ENCODE results near the gene CTNNB1.
"Not testable (repeated sequence)": the region's sequence is repeated elsewhere in the genome, so short reads cannot be mapped to it uniquely, and the experiment has no call there.

CTNNB1 gene

DNA sequence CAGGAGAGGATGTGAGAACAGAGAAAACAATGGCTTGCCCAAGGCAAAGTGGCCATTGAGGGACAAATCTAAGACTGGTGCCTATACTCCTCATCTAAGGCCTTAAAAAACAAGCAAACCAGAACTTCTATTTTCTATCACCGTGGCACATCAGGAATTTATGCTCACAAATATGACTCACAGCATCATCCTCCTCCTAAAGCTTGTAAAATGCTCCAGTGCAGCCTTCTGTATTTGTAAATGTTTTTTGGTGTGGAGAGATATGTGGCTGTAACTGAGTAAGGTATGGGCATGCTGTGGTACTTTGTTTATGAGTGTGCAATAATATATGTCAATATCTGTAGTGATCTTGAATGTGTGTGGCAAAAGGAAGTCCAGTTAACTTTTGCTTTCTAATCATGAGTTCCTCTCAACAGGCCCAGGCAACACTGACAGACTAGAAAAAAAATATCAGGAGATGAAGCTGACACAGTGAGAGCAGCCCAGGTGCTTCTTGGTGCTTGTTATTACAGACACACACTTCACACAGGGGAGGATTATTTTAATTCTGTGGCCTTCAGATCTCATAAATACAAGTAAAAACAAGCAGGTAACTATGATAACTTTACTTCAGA is 60.3 kb downstream of the CTNNB1 start:
- DNase-seq, result no peak

DNA sequence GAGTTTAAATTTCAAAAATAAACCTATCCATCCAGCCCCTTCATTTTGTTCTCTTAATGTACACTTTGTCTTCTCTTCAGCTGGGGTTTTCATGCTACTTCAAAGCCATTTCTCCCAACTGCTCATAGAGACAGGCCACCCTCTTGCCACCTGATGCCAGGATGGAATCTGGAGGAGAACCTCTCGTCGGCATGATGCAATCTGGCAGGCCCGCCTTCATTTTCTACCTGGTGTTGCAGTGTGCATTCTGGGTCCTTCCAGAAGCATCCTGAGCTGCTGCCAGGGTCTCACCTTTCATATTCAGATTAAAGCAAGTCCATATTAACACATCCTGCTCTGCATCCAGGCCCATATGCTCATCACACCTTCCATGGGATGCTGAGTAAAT is 60.8 kb downstream of the CTNNB1 start:
- no peak for DNase-seq

DNA sequence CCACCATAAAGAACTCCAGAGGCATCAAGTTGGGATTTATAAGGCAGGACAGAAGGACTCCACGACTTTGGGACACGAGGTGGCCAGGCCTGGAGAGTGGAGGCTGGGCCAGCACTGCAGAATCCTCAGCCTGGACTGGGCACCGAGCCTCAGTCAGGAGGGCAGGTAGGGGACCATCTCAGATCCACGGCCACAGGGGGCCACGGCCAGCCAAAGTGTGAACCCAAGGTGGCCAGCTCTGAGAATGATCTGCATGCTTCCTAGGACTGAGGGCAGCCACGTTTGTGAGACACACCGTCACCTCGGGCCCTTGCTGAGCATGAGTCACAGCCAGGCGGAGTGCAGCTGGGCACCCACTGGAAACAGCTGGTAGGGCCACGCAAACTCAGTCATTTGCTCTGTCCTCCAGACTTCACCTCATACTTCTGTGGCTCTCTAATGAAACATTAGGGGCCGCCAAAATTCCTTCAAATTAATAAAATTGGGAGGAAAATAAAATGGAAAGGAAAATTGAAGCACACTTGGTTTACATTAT is 65.8 kb downstream of the CTNNB1 start:
- DNase-seq, result no peak

DNA sequence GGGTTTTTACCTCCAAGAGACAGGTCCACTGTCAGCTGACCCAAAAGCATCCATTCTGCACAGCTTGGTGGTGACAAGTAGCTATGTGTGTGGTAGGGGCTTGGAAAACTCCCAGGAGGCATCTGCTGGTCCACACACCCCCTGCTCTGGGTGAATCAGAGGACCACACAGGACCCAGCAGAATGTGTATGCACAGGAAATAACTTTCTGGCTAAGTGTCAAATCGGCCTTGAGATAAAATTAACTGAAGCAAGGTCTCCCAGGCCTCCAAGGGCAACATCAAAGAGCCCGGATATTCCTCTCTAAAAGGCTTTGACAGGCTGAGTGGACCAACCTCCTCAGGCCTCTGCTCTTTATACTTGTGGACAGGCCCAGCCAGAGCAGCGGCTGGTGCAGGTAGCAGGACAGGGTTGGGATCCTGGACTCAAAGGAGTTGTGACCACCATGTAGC is 66.5 kb downstream of the CTNNB1 start:
- no peak for DNase-seq

DNA sequence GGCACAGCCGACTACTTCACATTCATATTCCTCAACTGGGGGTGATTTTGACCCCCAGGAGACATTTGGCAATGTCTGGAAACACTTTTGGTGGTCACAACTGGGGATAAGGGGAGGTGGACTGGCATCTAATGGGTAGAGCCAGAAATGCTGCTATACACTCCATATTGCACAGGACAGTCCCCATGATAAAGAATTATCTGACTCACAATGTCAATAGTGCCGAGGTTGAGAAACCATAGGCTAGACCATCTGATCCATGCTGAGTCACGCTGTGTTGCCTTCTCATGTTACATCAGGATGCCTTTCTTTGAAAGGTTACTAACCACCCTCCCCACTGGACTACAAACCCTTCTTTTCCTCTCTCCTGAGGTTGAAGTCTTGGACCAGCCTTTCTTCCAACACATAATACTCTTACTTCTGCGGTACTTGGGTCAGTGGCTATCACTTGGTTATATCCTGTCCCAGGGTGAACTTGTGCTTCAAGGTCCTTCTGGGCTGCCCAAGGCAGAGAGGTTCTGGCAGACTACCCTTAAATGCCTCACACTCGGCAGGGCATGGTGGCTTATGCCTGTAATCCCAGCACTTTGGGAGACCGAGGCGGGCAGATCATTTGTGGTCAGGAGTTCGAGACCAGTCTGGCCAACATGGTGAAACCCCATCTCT is 68.8 kb downstream of the CTNNB1 start:
- DNase-seq, result no peak

DNA sequence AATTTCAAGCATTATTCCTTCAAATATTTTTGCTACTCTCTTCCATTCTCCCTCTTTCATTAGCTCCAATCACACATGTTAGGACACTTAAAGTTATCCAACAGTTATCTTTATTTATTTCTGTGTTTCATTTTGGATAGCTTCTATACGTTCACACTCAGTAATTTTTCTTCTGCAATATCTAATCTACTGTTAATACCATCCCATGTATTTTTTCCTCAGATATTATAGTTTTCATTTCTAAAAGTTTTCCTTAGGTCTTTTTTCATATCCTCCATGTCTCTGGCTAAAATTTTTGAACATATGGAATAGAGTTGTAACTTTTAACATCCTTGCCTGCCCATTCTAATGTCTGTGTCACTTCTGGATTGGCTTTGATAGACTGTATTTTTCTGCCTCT is 73.4 kb downstream of the CTNNB1 start:
- DNase-seq, result no peak

DNA sequence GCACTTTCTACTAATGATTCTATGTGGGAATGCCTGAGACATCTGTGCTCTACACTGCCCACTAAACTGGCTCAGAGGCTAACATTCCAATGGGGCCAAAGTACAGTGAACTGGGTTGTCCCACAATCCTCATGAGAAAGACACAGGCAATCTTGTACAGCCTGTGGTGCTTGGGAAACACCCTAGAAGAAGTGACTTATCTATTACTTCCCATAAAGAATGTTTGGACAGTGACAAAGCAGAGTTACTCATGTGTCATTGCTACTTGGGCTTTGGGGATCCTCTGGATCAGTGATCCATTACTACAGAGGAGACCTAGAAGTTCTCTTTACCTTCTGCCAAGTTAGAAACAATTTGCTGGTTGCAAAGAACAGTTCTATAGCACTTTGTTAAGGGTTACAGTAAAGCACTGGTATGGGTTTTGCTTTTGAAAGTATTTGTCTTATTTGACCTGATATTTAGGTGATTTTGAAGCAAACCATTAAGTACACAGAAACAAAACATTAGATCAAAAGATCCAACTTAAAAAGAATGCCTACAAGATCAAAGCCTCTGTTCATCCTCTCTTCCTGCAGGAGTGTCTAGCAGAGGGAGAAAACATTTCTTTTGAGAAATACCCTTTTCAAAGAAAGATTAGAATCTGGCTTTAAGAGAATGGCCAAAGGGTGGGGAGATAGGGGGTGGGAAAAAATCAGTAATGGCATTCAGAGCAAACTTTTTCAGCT is 75.8 kb downstream of the CTNNB1 start:
- no peak for DNase-seq

DNA sequence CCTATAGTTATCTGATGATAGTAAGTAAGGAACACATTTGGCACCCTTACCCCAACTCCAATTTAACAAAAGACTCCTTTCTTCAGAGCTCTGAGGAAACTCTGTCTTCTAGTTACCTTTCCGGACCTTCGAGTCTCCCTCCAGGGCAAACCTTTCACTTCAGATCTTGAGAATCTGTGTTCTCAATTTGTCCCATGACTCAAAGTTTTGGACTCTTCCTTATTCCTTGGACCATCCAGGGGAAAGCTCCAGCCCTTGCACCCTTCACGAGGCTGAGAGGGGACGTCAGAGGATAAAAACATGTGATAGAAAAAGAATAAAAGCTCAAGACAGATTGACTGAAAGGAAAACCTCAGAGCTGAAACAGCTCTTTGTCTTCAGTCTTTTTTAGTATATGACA is 76.9 kb downstream of the CTNNB1 start:
- DNase-seq, result no peak

DNA sequence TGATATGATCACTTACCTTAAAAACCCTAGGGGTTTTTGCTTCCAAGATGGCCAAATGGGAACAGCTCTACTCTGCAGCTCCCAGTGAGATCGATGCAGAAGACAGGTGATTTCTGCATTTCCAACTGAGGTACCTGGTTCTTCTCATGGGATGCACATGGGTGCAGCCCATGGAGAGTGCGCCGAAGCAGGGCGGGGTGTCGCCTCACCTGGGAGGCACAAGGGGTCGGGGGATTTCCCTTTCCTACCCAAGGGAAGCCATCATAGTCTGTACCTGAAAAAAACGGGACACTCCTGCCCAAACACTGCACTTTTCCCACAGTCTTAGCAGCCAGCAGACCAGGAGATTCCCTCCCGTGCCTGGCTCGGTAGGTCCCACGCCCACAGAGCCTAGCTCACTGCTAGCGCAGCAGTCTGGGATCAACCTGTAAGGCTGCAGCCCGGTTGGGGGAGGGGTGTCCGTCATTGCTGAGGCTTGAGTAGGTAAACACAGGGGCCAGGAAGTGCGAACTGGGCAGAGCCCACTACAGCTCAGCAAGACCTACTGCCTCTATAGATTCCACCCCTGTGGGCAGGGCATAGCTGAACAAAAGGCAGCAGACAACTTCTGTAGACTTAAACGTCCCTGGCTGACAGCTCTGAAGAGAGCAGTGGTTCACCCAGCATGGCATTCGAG is 78.6 kb downstream of the CTNNB1 start:
- DNase-seq, result no peak

DNA sequence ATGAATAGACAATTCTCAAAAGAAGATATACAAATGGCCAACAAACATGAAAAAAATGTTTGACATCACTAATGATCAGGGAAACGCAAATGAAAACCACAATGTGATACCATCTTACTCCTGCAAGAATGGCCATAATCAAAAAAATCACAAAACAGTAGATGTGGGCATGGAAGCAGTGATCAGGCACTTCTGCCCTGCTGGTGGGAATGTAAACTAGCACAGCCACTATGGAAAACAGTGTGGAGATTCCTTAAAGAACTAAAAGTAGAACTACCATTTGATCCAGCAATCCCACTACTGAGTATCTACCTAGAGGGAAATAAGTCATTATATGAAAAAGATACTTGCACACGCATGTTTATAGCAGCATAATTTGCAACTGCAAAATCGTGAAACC is 85.6 kb downstream of the CTNNB1 start:
- DNase-seq, result not testable (repeated sequence)

DNA sequence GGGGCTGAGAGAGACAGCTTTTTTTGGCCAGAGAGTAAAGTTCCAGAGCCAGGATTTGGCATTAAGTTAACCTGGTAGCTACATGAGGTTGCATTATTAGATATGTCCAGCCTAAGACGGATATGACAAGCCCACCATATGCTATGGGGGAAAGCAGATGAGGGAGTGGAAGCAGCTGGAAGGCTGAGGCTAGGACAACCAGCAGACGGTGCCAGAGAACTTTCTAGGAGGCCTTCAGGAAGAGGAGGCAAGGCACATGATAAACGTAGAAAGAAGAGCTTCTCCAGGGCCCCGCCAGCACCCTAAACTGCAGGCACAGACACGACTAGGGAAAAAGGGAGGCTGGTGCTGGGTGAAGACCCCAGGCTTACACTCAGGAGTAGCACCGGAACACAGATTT is 87.0 kb downstream of the CTNNB1 start:
- no peak for DNase-seq

DNA sequence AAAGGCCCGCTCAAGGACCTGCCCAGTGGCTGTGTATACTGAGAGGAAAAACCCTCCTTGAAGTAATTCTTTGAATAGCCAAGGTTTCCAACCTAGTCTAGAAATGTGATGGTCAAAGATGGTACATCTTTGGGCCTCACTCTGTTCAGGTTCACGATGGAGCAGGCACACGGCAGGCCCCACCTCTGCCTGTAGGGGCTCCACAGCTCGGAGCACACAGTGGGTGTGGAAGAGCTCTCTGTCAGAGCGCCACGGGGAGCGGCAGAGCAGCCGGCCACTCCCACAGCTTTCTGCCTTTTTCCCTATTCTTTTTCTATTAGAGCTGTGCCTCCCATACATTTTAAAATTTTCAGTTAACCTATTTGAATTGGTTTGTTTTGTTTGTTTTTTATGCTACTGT is 89.5 kb downstream of the CTNNB1 start:
- no peak for DNase-seq
